ENCODE results near the gene CRADD. TPM values are rescaled to one million over a fixed set of nuclear protein-coding genes. Genes with fewer than 3 reads are reported as not detected.

CRADD gene
- total RNA-seq, 1 donor from 2014 or later = 22.5 TPM

DNA sequence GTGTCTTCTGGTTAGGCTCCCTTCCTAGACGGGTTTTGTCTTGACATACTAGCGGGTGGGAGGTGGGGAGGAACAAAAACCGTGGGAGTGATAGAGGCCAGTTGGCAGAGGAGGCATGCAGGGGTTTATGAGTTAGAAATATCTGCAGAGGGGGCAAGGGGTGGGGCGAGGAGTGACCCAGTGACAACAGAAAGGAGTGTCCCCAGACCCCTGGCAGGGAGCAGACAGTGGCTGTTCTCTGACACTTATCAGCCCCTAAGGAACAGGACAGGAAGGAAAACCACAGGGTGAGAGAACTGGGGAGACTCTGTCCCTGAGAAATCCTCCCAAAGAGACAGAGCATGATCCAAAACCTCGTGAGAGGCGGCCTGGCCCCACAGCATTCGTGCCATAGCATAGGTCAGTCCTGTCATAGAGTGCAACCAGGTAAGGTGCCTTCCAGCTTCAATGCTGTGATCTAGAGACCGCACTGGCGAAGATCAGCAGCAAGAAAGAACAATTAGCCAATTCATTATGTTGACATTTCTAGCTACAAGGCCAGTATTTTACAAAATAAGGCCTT is 141.4 kb downstream of the CRADD start:
- peak; percentile 19 for ATAC-seq

DNA sequence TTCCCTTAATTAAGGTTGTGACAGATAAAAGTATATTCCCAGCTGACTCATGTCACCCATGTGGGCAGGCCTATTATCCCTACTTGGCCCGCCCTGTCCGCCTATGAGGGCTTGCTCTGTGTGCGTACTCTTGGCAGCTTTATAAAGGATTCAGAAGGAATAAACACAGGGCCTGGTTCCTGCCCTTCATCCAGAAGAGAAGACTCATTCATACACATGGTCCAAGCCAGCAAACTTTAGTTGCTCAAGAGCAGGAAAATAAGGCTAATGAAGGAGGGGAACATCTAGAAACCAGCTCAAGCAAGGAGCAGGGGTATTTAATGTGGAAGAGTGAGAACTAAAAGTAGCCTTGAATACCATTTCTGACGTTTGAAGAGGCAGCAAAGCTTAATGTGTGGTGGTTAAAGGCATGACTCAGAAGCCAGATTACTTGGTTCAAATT is 141.9 kb downstream of the CRADD start:
- ATAC-seq = peak; percentile 92

- ATAC-seq = no peak
Observed at GRCh38 chr12:93823616-93824391, 146.6 kb downstream of the CRADD start.

DNA sequence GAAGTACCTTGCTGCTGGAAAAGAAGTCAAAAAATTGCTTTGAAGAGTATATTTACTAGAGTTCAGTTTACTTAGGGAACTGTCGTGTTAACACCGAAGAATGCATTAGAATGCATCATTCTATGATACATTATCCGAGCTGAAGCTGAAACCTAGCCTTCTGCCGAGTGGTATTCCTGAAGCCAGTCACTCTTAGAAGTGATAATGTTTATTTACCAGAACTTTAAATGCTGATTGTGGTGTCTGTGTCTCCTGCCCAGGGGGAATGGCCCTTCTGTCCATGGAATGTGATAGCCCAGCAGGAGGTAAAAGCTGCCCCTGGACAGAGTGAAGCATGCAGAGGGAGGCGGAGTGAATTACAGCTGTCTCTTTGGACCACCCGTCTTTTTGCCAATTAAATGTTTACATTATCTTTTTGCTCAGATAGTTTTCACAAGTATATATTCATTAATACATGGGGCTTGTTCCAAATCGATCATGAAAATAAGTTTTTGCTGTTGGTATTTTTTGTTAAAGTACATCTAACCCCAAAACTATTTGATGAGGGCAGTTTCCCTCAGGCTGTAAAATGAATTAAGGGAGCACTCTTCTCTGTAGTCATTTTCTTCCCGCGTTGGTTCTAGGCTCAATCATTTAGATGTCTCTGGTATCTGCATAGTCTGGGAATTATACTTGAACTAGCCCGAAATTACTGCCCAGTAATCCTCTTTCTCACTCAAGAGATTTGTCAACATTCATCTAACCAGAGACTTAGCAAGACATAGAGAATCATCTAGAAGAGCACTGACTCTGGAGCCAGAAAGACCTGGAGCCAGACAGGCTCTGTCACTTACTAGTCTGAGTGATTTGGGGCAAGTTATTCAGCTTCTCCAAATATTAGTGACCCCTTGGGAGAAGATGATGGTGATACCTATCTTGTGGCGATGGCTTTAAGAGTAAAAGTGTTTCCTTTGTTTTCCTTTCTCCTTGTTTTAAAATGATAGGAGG is 147.6 kb downstream of the CRADD start:
- ATAC-seq = no peak

DNA sequence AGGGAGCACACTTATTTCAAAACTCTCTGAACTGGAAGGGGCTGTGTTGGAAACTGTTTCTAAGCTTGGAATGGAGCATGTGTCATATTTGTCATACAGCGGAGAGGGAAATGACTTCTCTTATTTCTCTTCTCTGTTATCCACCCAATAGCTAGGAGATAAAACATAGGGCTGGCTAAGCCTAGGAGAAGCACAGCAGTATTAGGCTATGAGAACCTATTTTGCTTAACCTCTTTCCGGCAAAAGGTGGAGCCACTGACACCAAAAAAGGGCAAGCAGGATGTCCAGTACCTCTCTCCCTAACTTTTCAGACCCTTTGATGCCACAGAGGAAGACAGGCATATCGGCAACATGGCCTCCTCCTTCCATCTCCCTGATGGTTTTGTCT is 148.3 kb downstream of the CRADD start:
- ATAC-seq = no peak

DNA sequence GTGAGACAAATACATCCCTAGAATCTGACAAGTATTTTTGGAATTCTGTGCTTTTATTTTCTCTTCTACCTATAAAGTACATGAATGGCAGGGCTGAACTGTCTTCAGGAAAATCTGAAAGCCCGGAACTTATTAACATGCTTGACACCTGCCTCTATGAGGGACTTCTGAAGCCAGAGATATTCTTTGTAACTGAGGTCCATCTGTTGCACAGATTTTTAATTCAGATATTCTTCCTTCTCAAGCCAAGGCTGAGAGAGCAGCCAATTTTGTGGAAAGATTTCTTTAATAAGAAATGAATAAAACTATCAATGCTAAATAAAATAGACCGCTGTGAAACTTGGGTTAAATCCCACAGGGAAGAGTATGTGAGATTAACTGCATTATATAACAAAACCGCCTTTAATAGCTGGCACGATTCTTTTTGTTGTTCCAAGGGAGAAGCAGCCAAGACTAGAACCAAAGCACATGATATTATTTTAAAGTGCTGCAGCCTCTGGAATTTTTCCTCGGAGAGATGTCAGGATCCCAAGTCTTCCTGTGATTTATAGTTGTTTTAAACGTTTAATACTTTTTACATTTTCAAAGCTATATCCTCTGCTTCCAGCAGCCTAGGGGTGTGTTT is 148.9 kb downstream of the CRADD start:
- no peak for ATAC-seq

DNA sequence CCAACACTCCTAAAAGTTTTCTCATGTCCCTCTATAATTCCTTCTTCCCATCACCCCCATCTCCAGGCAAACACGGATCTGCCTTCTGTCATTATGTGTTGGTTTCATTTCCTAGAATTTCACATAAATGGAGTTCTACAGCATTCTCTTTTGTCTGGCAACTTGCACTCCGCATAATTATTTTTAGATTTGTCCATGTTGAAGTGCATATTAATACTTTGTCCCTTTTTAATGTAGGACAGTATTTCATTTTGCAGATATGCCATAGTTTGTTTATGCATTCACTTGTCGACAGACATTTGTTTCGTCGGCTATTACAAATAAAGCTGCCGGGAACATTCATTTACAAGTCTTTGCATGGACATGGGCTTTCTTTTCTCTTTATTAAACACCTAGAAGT is 150.0 kb downstream of the CRADD start:
- ATAC-seq = no peak

DNA sequence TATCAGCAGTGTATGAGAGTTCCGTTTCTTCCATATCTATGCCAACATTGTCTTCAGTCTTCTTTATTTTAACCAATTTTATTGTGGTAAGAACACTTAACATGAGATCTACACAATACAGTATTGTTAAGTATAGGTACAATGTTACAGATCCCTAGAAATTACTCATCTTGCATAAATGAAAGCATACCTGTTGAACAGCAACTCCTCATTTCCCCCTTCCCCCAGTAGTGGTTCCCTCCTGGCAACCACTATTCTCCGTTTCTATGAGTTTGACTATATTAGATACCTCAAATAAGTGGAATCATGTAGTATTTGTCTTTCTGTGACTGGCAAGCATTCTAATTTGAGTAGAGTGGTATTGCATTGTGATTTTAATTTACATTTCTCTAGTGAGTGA is 150.5 kb downstream of the CRADD start:
- ATAC-seq = no peak

- ATAC-seq = no peak
Observed at GRCh38 chr12:93829016-93829415, 151.8 kb downstream of the CRADD start.

DNA sequence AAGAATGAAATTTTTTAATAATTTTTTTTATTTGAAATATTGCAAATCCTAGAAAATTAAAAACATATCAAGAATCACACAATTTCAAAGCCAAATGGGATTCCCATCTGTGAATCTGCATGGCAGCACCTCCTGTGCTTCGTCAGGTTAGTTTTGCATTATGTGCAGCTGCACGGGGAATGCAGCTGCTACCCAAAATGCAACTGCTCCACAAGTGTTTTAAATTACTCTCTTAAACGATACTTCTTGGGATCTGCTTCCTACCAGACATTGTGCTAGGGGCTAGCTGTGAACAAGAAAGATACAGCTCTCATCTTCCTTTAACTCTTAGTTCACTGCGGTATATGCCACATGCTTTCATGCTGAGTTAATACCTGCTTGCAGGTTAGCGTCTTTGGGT is 154.2 kb downstream of the CRADD start:
- ATAC-seq = no peak

DNA sequence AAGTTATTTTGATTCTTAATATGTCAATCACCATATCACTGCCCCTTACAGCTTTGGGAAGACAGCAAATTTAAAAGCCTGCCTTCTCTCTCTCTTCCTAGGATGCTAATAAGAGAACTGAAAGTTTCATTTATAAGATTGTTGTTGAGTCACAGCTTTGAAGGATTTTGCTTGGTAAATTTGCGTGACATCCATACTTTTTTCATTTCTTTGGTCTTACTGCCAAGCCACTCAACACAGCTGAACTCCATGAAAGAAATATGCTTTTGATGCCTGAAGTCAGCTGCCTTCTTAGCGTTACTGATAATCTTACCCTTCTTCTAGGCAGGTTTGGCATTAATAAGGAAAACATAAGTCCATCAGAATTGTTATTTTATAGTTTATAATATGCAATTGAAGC is 155.0 kb downstream of the CRADD start:
- ATAC-seq = no peak

DNA sequence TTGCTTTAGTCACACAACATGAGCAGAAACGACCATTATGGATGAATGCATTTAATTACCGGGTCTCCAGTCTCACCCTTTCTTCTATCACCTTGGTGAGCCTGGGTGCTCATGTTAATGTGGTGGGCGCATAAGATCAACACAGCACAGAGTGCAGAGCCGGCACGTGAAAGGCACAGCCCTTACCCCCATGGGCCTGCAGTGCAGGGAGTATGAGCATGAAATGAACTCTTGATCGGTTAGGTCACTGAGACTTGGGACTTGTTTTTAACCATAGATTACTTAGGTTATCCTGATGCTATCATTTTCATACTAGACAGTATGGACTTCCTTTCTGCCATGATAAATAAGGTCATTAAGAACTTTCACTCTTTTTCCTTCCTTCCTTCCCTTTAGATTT is 156.8 kb downstream of the CRADD start:
- ATAC-seq = no peak

DNA sequence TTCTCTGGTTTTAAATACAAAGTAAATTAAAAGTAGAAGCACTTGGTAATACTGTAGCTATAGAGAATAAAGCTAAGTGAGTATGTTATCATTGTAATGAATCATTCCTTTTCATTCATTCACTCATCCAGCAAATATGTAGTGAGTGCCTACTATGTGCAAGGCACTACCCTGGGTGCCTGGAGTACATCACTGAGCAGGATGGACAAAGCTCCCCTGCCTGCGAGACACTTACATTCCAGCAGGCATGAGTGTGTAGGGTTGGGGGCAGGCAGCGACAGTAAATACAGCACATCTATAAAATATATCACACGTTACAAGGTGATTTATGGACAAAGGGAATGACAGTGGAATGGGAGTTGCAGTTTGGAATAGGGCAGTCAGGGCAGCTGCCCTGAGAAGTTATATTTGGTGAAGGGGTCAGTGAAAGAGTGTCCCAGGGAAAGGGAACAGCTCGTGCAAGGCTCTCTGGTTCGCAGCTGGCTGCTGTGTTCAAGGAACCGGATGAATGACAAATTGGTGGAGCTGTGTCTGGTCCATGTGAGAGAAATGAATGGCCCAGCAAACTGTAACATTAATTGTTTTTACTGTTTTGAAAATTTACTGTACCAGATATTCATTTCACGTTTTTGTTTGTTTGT is 159.6 kb downstream of the CRADD start:
- ATAC-seq = no peak

- no peak for ATAC-seq
Observed at GRCh38 chr12:93838193-93838592, 161.0 kb downstream of the CRADD start.

DNA sequence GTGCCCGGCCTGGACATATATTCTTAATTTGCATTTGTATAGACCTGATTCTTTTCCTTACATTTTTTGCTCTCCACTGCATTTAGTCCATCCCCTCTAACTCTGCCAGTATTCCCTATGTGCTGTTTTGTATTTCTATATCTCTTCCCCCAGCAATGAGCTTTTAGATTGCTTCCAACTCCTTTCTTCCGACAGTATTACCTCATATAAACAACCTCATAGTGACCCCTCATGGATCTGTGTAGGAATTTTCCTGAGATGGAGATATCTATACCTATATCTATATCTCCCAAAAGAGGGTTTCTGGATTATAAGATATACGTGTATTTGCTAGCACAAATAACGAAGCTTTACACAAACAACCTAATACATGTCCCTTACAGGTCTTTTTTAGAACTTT is 161.9 kb downstream of the CRADD start:
- no peak for ATAC-seq

DNA sequence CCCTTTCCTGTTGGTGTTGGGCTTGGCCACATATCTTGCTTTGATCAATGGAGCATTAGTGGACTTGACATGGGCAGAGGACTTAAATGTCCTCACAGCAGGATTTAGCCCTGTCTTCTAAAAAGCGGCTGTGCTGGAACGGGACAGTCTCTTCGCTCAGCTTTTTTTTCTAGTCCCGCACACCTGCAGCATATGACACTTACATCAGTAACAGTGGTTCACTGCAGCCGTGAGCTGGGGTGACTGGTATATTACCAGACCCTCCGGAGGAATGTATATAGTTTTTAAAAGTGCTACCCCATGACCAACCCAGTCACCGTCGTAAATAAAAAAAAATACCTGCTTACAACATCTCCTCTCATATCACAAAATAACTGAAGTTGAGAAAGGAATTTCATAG is 164.5 kb downstream of the CRADD start:
- ATAC-seq = no peak

DNA sequence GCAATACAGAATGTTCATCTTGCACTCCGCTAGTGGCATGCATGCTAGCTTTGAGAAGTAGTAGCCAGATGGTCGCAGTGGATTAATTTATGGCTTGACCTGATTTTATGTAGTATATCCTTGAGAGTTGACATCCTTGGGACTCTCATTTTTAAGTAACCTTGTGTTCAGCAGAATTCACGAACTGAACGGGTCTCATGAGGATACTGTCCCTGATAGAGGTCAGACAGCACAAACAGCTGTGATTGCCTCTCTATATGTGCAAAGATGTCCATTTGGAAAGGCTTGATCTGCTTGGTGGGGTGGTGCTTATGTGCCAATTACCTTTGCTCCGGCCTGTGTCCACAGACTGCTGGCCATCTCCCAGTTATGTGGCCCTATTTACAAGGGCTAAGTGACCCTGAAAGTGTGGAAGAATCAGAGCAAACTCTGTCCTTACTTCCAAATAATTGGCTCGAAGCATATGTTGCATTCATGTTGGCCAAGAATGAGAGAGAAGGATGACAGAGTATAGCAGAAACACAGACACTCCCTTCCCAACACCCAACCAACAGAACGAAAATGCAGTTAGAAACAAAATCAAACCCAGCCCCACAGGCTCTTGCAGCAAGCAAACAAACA is 167.1 kb downstream of the CRADD start:
- no peak for ATAC-seq

DNA sequence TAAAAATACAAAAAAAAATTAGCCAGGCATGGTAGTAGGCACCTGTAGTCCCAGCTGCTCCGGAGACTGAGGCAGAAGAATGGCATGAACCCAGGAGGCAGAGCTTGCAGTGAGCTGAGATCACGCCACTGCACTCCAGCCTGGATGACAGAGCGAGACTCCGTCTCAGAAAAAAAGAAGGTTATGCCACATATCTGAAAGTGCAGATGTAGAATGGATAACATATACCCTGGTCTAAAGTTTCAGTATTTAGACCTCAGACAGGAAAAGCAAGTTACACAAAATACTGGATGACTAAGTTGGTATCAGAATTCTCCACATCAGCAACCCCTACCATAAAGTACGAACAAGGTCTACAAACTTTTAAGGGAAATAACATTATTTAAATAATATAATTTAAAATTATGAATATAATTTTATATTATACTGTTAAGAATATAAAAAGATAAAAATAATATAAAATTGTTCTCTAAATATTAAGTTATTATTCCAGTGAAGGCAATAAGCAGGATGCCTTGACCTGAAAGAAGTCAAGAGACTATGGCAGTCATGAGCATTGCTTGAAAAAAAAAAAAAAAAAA is 169.9 kb downstream of the CRADD start:
- ATAC-seq = no peak

DNA sequence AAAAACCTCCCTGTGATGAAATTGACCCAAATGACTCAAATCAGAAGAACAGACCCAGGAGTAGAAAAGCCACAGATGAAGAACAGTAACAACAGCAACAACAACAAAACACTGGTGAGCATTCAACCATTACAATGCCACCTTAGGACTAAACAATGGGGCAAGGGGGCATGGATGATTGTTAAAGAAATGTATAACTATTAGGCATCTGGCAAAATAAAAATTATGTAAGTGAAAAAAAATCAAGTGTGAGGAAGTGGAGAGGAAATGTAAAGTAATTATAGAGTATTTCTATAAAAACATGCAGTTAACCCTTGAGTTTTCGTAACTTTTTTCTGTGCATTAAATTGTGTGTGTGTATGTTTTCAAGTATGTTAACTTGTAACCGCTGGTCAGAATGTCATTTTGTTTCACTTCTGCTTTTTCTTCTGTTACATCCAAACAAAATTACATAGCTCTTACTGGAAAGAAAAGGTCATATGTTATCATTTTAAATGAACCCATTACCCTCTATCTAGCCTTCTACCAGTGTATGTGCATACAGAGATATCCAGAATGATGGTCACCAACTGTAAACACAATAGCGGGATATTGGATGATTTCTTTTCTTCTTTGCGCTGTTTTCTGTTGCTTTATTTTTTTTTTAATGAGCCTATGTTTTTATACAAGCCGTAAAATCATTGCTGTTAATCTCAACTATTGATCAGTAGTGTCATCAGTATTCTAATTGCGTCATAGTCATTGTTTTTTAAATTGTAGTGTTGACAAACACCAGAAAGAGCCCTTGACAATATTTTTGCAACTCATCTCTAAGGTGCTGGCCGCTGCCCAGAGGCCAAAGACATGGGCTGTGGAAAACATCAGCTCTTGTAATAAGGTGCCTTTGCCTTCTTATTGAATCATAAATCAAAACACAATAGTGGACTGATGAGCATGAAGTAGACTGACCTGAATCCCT is 170.6 kb downstream of the CRADD start:
- no peak for ATAC-seq

- peak; percentile 42 for ATAC-seq
Observed at GRCh38 chr12:93848523-93849101, 171.4 kb downstream of the CRADD start.
